ENCODE results near the gene NAP1L1.

NAP1L1 gene

GRCh38 chr12:76113800-76114757, 29.6 kb upstream of the NAP1L1 start:
- FAIRE-seq (no peak), DNase-seq (ENCODE audit: insufficient read length, low spot score) (no peak)
- no peak for TF ChIP-seq TAF1 (IDR thresholded peaks at IDR 0.05; ENCODE audit: low read depth, low read length)

- FAIRE-seq (no peak), DNase-seq (ENCODE audit: insufficient read length, low spot score) (no peak)
- TF ChIP-seq POLR2AphosphoS5 (IDR thresholded peaks at IDR 0.05; ENCODE audit: low read depth, low read length) (no peak), SPI1 (IDR thresholded peaks at IDR 0.05; ENCODE audit: low read depth, low read length) (no peak), TAF1 (IDR thresholded peaks at IDR 0.05; ENCODE audit: low read depth, low read length) (no peak), POLR2A (IDR thresholded peaks at IDR 0.05; ENCODE audit: low read depth, low read length) (no peak), PAX5 (IDR thresholded peaks at IDR 0.05; ENCODE audit: insufficient read depth, low read length, severe bottlenecking) (no peak), POU2F2 (IDR thresholded peaks at IDR 0.05; ENCODE audit: low read depth, low read length) (no peak)
Measured at GRCh38 chr12:76111209-76111749, 26.8 kb upstream of the NAP1L1 start.

GRCh38 chr12:76109879-76110278, 25.4 kb upstream of the NAP1L1 start:
- DNase-seq (ENCODE audit: insufficient read length, low spot score) = no peak
- FAIRE-seq = no peak
- TF ChIP-seq TAF1 (IDR thresholded peaks at IDR 0.05; ENCODE audit: low read depth, low read length) (no peak), POU2F2 (IDR thresholded peaks at IDR 0.05; ENCODE audit: low read depth, low read length) (no peak), SPI1 (IDR thresholded peaks at IDR 0.05; ENCODE audit: low read depth, low read length) (no peak), POLR2AphosphoS5 (IDR thresholded peaks at IDR 0.05; ENCODE audit: low read depth, low read length) (no peak)

GRCh38 chr12:76108356-76108755, 23.9 kb upstream of the NAP1L1 start:
- TF ChIP-seq POU2F2 (IDR thresholded peaks at IDR 0.05; ENCODE audit: low read depth, low read length) (no peak), POLR2AphosphoS5 (IDR thresholded peaks at IDR 0.05; ENCODE audit: low read depth, low read length) (no peak), TAF1 (IDR thresholded peaks at IDR 0.05; ENCODE audit: low read depth, low read length) (no peak), PAX5 (IDR thresholded peaks at IDR 0.05; ENCODE audit: insufficient read depth, low read length, severe bottlenecking) (no peak), SPI1 (IDR thresholded peaks at IDR 0.05; ENCODE audit: low read depth, low read length) (no peak), POLR2A (IDR thresholded peaks at IDR 0.05; ENCODE audit: low read depth, low read length) (no peak)
- DNase-seq (ENCODE audit: insufficient read length, low spot score) = no peak
- no peak for FAIRE-seq

GRCh38 chr12:76106631-76107030, 22.1 kb upstream of the NAP1L1 start:
- DNase-seq (ENCODE audit: insufficient read length, low spot score) = no peak
- no peak for TF ChIP-seq POLR2A (IDR thresholded peaks at IDR 0.05; ENCODE audit: low read depth, low read length)
- no peak for TF ChIP-seq POLR2AphosphoS5 (IDR thresholded peaks at IDR 0.05; ENCODE audit: low read depth, low read length)
- TF ChIP-seq SPI1 (IDR thresholded peaks at IDR 0.05; ENCODE audit: low read depth, low read length) = no peak
- no peak for TF ChIP-seq POU2F2 (IDR thresholded peaks at IDR 0.05; ENCODE audit: low read depth, low read length)
- no peak for TF ChIP-seq TAF1 (IDR thresholded peaks at IDR 0.05; ENCODE audit: low read depth, low read length)
- TF ChIP-seq PAX5 (IDR thresholded peaks at IDR 0.05; ENCODE audit: insufficient read depth, low read length, severe bottlenecking) = no peak
- FAIRE-seq = no peak

GRCh38 chr12:76103958-76104357, 19.5 kb upstream of the NAP1L1 start:
- TF ChIP-seq POLR2A (IDR thresholded peaks at IDR 0.05; ENCODE audit: low read depth, low read length) (no peak), PAX5 (IDR thresholded peaks at IDR 0.05; ENCODE audit: insufficient read depth, low read length, severe bottlenecking) (no peak), POU2F2 (IDR thresholded peaks at IDR 0.05; ENCODE audit: low read depth, low read length) (no peak), SPI1 (IDR thresholded peaks at IDR 0.05; ENCODE audit: low read depth, low read length) (no peak), TAF1 (IDR thresholded peaks at IDR 0.05; ENCODE audit: low read depth, low read length) (no peak), POLR2AphosphoS5 (IDR thresholded peaks at IDR 0.05; ENCODE audit: low read depth, low read length) (no peak)
- DNase-seq (ENCODE audit: insufficient read length, low spot score) (no peak), FAIRE-seq (no peak)

- FAIRE-seq (no peak), DNase-seq (ENCODE audit: insufficient read length, low spot score) (no peak)
- no peak for TF ChIP-seq SPI1 (IDR thresholded peaks at IDR 0.05; ENCODE audit: low read depth, low read length)
- TF ChIP-seq POU2F2 (IDR thresholded peaks at IDR 0.05; ENCODE audit: low read depth, low read length) = no peak
- no peak for TF ChIP-seq POLR2AphosphoS5 (IDR thresholded peaks at IDR 0.05; ENCODE audit: low read depth, low read length)
- no peak for TF ChIP-seq POLR2A (IDR thresholded peaks at IDR 0.05; ENCODE audit: low read depth, low read length)
- TF ChIP-seq TAF1 (IDR thresholded peaks at IDR 0.05; ENCODE audit: low read depth, low read length) = no peak
- no peak for TF ChIP-seq PAX5 (IDR thresholded peaks at IDR 0.05; ENCODE audit: insufficient read depth, low read length, severe bottlenecking)
Measured at GRCh38 chr12:76101739-76102385, 17.4 kb upstream of the NAP1L1 start.

- no peak for DNase-seq (ENCODE audit: insufficient read length, low spot score)
- no peak for FAIRE-seq
- TF ChIP-seq POU2F2 (IDR thresholded peaks at IDR 0.05; ENCODE audit: low read depth, low read length) (no peak), TAF1 (IDR thresholded peaks at IDR 0.05; ENCODE audit: low read depth, low read length) (no peak), PAX5 (IDR thresholded peaks at IDR 0.05; ENCODE audit: insufficient read depth, low read length, severe bottlenecking) (no peak), SPI1 (IDR thresholded peaks at IDR 0.05; ENCODE audit: low read depth, low read length) (no peak), POLR2AphosphoS5 (IDR thresholded peaks at IDR 0.05; ENCODE audit: low read depth, low read length) (no peak), POLR2A (IDR thresholded peaks at IDR 0.05; ENCODE audit: low read depth, low read length) (no peak)
Measured at GRCh38 chr12:76096079-76096646, 11.7 kb upstream of the NAP1L1 start.

- DNase-seq (ENCODE audit: insufficient read length, low spot score) (no peak), FAIRE-seq (no peak)
- TF ChIP-seq POLR2AphosphoS5 (IDR thresholded peaks at IDR 0.05; ENCODE audit: low read depth, low read length) = no peak
- TF ChIP-seq SPI1 (IDR thresholded peaks at IDR 0.05; ENCODE audit: low read depth, low read length) = no peak
- no peak for TF ChIP-seq POLR2A (IDR thresholded peaks at IDR 0.05; ENCODE audit: low read depth, low read length)
- TF ChIP-seq TAF1 (IDR thresholded peaks at IDR 0.05; ENCODE audit: low read depth, low read length) = no peak
- TF ChIP-seq PAX5 (IDR thresholded peaks at IDR 0.05; ENCODE audit: insufficient read depth, low read length, severe bottlenecking) = no peak
- TF ChIP-seq POU2F2 (IDR thresholded peaks at IDR 0.05; ENCODE audit: low read depth, low read length) = no peak
Measured at GRCh38 chr12:76094754-76095153, 10.3 kb upstream of the NAP1L1 start.

All from GM12891 (cell line).